OCI-LY7 (cell line): ENCODE results near the gene MRPL23.

Experiments used
- EZH2phosphoT487 ChIP-seq: fragments of 200-600 bp; sonication (generic); IDR thresholded peaks from 2 replicates; pipeline ENCODE4 v1.6.1; 2018; ENCODE audit warnings: low read depth, borderline replicate concordance, mild to moderate bottlenecking, mixed run types, antibody characterized with exemption, low read length, moderate library complexity, mixed read lengths
- TF ChIP-seq, protein P1 (sequence below): fragments of 200-600 bp; sonication (generic); conservative IDR thresholded peaks from 2 replicates; pipeline ENCODE4 v1.5.1; 2014; ENCODE audit warnings: mild to moderate bottlenecking, antibody characterized with exemption, low read length, moderate library complexity, mixed read lengths

DNA sequence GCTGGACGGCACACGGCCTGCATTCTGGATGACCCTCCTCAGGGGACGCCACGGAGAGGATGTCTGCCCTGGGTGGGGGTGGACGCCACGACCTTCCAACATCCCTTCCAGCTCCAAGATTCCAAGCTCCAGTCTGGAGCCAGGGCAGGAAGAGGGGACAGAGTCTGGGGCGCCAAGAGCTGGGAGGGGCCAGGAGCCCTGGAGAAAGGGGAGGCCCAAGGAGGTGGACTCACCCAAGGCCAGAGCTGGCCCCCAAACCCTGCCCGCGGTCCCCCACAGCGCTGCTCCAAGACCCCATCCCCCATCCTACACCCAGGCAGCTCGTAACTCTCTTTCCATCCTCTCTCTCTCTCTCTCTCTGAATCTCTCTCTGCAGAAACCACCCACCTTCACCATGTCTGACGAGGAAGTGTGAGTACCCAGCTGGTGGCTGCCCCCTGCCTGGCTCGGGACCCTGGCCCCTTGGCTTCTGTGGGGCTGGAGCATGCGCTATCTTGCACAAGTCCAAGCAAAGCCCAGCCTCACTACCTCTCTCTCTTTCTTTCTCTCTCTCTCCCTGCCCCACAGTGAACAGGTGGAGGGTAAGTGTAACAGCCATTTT, 24.6 kb upstream of the MRPL23 start:
- TF ChIP-seq, protein P1, sequence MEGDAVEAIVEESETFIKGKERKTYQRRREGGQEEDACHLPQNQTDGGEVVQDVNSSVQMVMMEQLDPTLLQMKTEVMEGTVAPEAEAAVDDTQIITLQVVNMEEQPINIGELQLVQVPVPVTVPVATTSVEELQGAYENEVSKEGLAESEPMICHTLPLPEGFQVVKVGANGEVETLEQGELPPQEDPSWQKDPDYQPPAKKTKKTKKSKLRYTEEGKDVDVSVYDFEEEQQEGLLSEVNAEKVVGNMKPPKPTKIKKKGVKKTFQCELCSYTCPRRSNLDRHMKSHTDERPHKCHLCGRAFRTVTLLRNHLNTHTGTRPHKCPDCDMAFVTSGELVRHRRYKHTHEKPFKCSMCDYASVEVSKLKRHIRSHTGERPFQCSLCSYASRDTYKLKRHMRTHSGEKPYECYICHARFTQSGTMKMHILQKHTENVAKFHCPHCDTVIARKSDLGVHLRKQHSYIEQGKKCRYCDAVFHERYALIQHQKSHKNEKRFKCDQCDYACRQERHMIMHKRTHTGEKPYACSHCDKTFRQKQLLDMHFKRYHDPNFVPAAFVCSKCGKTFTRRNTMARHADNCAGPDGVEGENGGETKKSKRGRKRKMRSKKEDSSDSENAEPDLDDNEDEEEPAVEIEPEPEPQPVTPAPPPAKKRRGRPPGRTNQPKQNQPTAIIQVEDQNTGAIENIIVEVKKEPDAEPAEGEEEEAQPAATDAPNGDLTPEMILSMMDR: no peak
- no peak for TF ChIP-seq EZH2phosphoT487
